GM12878 (cell line): ENCODE data around the gene TRAF3.
"Not testable (repeated sequence)": the region's sequence is repeated elsewhere in the genome, so short reads cannot be mapped to it uniquely, and the experiment has no call there.

ENCODE experiments used
- EP300 ChIP-seq, 2 experiments: fragments of 150-350 bp in 1 of 2; IDR thresholded peaks; 2 replicates each; pipeline ENCODE4 v1.6.1; 2011 to 2012; ENCODE audit warnings: low read depth in 2 of 2, low read length in 2 of 2, borderline replicate concordance in 1 of 2, improper control_type of control experiment in 1 of 2, inconsistent platforms in 1 of 2; ENCODE audit not compliant: control insufficient read depth in 1 of 2
- HDGF ChIP-seq: fragments of 450-650 bp; IDR thresholded peaks from 2 replicates; pipeline ENCODE4 v1.6.1; 2016; ENCODE audit warnings: antibody characterized with exemption
- MXI1 ChIP-seq: fragments of 150-350 bp; IDR thresholded peaks from 2 replicates; pipeline ENCODE4 v1.6.1; 2011; ENCODE audit warnings: low read depth, mild to moderate bottlenecking, inconsistent platforms, low read length, improper control_type of control experiment
- NR2C2 ChIP-seq: IDR thresholded peaks from 2 replicates; pipeline ENCODE4 v1.6.1; 2011; ENCODE audit warnings: borderline replicate concordance, low read depth; ENCODE audit not compliant: control insufficient read depth, insufficient read length
- POLR2AphosphoS5 ChIP-seq: IDR thresholded peaks from 2 replicates; pipeline ENCODE4 v1.6.1; 2011; ENCODE audit warnings: mild to moderate bottlenecking, low read length, inconsistent platforms
- SREBF2 ChIP-seq: IDR thresholded peaks from 2 replicates; pipeline ENCODE4 v1.6.1; 2012; ENCODE audit warnings: mild to moderate bottlenecking, low read length
- ZNF384 ChIP-seq: IDR thresholded peaks from 2 replicates; pipeline ENCODE4 v1.6.1; 2012; ENCODE audit warnings: low read depth, mild to moderate bottlenecking, low read length, improper control_type of control experiment, borderline replicate concordance
- TF ChIP-seq, protein P1 (sequence below), 3 experiments: IDR thresholded peaks in 2 of 3; conservative IDR thresholded peaks in 1 of 3; 2 replicates each; pipeline ENCODE4 v1.5.1; 2011; ENCODE audit warnings: low read depth in 3 of 3, low read length in 3 of 3, mild to moderate bottlenecking in 3 of 3, control low read depth in 2 of 3, moderate library complexity in 2 of 3, inconsistent platforms in 1 of 3, mixed read lengths in 1 of 3; ENCODE audit not compliant: control insufficient read depth in 2 of 3, insufficient read depth in 1 of 3; ENCODE audit errors: extremely low read depth in 1 of 3
- TF ChIP-seq, protein P2 (sequence below): IDR thresholded peaks from 2 replicates; pipeline ENCODE4 v1.6.1; 2011; ENCODE audit warnings: low read depth, low read length, improper control_type of control experiment, borderline replicate concordance
- TF ChIP-seq, protein P3 (sequence below): fragments of 450-650 bp; IDR thresholded peaks from 2 replicates; pipeline ENCODE4 v1.6.1; 2017; ENCODE audit warnings: antibody characterized with exemption, mild to moderate bottlenecking, moderate library complexity

DNA sequence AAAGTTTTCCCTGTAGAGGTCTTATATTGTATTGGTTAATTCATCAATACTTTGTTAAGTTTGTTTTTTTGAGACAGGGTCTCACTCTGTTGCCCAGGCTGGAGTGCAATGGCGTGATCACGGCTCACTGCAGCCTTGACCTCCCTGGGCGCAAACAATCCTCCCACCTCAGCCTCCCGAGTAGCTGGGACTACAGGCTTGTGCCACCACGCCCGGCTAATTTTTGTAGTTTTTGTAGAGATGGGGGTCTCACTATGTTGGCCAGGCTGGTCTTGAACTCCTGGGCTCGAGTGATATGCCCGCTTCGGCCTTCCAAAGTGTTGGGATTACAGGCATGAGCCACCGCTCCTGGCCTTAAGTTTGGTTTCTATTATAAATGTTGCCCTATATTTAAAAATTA, 149.6 kb downstream of the TRAF3 start:
- TF ChIP-seq HDGF; POLR2AphosphoS5; NR2C2; EP300 (IDR thresholded peaks at IDR 0.05; ENCODE audit: borderline replicate concordance in 1 of 2, control insufficient read depth in 1 of 2, low read depth in 2 of 2, low read length in 2 of 2); MXI1; ZNF384; SREBF2: not testable (repeated sequence)
- TF ChIP-seq, protein P1, sequence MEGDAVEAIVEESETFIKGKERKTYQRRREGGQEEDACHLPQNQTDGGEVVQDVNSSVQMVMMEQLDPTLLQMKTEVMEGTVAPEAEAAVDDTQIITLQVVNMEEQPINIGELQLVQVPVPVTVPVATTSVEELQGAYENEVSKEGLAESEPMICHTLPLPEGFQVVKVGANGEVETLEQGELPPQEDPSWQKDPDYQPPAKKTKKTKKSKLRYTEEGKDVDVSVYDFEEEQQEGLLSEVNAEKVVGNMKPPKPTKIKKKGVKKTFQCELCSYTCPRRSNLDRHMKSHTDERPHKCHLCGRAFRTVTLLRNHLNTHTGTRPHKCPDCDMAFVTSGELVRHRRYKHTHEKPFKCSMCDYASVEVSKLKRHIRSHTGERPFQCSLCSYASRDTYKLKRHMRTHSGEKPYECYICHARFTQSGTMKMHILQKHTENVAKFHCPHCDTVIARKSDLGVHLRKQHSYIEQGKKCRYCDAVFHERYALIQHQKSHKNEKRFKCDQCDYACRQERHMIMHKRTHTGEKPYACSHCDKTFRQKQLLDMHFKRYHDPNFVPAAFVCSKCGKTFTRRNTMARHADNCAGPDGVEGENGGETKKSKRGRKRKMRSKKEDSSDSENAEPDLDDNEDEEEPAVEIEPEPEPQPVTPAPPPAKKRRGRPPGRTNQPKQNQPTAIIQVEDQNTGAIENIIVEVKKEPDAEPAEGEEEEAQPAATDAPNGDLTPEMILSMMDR (IDR thresholded peaks at IDR 0.05 in 2 of 3, conservative IDR thresholded peaks at IDR 0.05 in 1 of 3; ENCODE audit: control insufficient read depth in 2 of 3, extremely low read depth in 1 of 3, insufficient read depth in 1 of 3, low read depth in 3 of 3, low read length in 3 of 3), result not testable (repeated sequence)
- TF ChIP-seq, protein P2, sequence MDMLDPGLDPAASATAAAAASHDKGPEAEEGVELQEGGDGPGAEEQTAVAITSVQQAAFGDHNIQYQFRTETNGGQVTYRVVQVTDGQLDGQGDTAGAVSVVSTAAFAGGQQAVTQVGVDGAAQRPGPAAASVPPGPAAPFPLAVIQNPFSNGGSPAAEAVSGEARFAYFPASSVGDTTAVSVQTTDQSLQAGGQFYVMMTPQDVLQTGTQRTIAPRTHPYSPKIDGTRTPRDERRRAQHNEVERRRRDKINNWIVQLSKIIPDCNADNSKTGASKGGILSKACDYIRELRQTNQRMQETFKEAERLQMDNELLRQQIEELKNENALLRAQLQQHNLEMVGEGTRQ, result not testable (repeated sequence)
- TF ChIP-seq, protein P3, sequence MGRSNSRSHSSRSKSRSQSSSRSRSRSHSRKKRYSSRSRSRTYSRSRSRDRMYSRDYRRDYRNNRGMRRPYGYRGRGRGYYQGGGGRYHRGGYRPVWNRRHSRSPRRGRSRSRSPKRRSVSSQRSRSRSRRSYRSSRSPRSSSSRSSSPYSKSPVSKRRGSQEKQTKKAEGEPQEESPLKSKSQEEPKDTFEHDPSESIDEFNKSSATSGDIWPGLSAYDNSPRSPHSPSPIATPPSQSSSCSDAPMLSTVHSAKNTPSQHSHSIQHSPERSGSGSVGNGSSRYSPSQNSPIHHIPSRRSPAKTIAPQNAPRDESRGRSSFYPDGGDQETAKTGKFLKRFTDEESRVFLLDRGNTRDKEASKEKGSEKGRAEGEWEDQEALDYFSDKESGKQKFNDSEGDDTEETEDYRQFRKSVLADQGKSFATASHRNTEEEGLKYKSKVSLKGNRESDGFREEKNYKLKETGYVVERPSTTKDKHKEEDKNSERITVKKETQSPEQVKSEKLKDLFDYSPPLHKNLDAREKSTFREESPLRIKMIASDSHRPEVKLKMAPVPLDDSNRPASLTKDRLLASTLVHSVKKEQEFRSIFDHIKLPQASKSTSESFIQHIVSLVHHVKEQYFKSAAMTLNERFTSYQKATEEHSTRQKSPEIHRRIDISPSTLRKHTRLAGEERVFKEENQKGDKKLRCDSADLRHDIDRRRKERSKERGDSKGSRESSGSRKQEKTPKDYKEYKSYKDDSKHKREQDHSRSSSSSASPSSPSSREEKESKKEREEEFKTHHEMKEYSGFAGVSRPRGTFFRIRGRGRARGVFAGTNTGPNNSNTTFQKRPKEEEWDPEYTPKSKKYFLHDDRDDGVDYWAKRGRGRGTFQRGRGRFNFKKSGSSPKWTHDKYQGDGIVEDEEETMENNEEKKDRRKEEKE, result not testable (repeated sequence)
